Measurements from ENCODE around the gene ZNF69. TPM values are rescaled to one million over a fixed set of nuclear protein-coding genes. Genes with fewer than 3 reads are reported as not detected.

The ZNF69 gene
- total and polyA plus RNA-seq, 2 of the 13 experiments (the other 11 are each of a cell fraction or from before 2014, with no cell fraction given): 9.6 to 21.0 TPM

DNA sequence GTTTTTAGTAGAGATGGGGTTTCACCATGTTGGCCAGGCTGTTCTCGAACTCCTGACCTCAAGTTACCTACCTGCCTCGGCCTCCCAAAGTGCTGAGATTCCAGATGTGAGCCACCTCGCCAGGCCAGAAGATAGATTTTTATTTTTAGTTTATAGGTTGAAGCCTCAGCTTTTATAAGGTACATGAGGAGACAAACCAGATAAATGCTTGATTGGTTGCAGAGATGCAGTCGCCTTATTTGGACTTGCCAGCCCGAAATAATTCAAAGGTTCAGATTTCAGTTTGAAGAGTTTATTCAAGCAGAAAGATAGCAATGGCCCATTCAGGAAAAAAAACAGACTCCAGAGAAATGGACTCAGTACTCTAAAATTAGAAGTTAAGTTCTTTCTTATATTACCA, 3.1 kb downstream of the ZNF69 start (continued):
- TF ChIP-seq PAXIP1 (CRISPR knock-in tag; conservative IDR thresholded peaks at IDR 0.05) (no peak), TBX3 (IDR thresholded peaks at IDR 0.05; ENCODE audit: borderline replicate concordance) (no peak), ZNF563 (CRISPR knock-in tag; IDR thresholded peaks at IDR 0.05) (no peak), HMG20A (CRISPR knock-in tag; IDR thresholded peaks at IDR 0.05; ENCODE audit: borderline replicate concordance) (no peak), MBD4 (IDR thresholded peaks at IDR 0.05; ENCODE audit: borderline replicate concordance, low read length) (no peak), CBX1 (IDR thresholded peaks at IDR 0.05; ENCODE audit: low read depth) (no peak), XBP1 (CRISPR knock-in tag; IDR thresholded peaks at IDR 0.05) (no peak)
- TF ChIP-seq, protein P1, sequence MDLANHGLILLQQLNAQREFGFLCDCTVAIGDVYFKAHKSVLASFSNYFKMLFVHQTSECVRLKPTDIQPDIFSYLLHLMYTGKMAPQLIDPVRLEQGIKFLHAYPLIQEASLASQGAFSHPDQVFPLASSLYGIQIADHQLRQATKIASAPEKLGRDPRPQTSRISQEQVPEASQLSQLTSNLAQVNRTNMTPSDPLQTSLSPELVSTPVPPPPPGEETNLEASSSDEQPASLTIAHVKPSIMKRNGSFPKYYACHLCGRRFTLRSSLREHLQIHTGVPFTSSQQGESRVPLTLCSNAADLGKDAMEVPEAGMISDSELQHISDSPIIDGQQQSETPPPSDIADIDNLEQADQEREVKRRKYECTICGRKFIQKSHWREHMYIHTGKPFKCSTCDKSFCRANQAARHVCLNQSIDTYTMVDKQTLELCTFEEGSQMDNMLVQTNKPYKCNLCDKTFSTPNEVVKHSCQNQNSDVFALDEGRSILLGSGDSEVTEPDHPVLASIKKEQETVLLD (CRISPR knock-in tag; IDR thresholded peaks at IDR 0.05; ENCODE audit: low read depth): no peak

- FAIRE-seq (no peak), DNase-seq (ENCODE audit: low spot score) (no peak), ATAC-seq (no peak)
- BruUV-seq (replicated peaks): TSS peak; percentile 1
- Histone ChIP-seq H3K4me1 (ENCODE audit: insufficient read depth, low read length) (peaks cover 33% of the 10 kb centered on the region), H3K27ac (ENCODE audit: extremely low read length, insufficient read depth, low read length) (no peak overlapping the region), H3K79me2 (ENCODE audit: insufficient read depth, low read length) (peaks cover 31% of the 10 kb centered on the region), H2AFZ (ENCODE audit: low read length) (no peak overlapping the region), H3K27me3 (ENCODE audit: control insufficient read depth in 1 of 2, insufficient read depth in 2 of 2, low read length in 2 of 2) (no peaks in the 10 kb centered on the region), H3K9me3 (ENCODE audit: low read length) (no peaks in the 10 kb centered on the region), H3K4me2 (ENCODE audit: low read depth, low read length) (no peak overlapping the region), H3K4me3 (replicated peaks in 1 of 3; ENCODE audit: insufficient read depth in 1 of 3, low read depth in 2 of 3, low read length in 3 of 3) (no peak overlapping the region), H3K9ac (ENCODE audit: insufficient read depth, low read depth, low read length) (no peak overlapping the region), H4K20me1 (ENCODE audit: insufficient read depth, low read length) (no peaks in the 10 kb centered on the region), H3K36me3 (replicated peaks in 1 of 2; ENCODE audit: control insufficient read depth in 1 of 2, insufficient read depth in 2 of 2, low read length in 2 of 2) (peaks cover 1 to 12% of the 10 kb centered on the region in 2 experiments; a peak in 4 of 5 replicates)
- intact Hi-C loops (cut with micrococcal nuclease; ENCODE audit: unreplicated experiment) (no loop called here), in situ Hi-C loops (cut with HindIII; ENCODE audit: extremely low pct_ligation_motif_present, low pct_unique_long_range_greater_than_20kb) (no loop called here)
- ChIA-PET POLR2A (no interaction called here), CTCF (ENCODE audit: low intra/inter-chr PET ratio, low total read pairs) (no interaction called here)
- 96% methylated on average over 6 of the region's 6 CpGs for WGBS (ENCODE audit: low lambda C conversion rate)
- no peak for TF ChIP-seq DNMT1 (CRISPR knock-in tag; IDR thresholded peaks at IDR 0.05)
- TF ChIP-seq EHMT2 (IDR thresholded peaks at IDR 0.05; ENCODE audit: borderline replicate concordance, low read depth, low read length): no peak
- TF ChIP-seq BRCA1 (CRISPR knock-in tag; IDR thresholded peaks at IDR 0.05): no peak
- TF ChIP-seq PTBP1 (IDR thresholded peaks at IDR 0.05; ENCODE audit: low read depth, low read length, poor library complexity, severe bottlenecking): no peak
- no peak for TF ChIP-seq ZNF674 (CRISPR knock-in tag; IDR thresholded peaks at IDR 0.05; ENCODE audit: low read depth)
- no peak for TF ChIP-seq ZNF160 (CRISPR knock-in tag; IDR thresholded peaks at IDR 0.05)
- TF ChIP-seq, protein P2, sequence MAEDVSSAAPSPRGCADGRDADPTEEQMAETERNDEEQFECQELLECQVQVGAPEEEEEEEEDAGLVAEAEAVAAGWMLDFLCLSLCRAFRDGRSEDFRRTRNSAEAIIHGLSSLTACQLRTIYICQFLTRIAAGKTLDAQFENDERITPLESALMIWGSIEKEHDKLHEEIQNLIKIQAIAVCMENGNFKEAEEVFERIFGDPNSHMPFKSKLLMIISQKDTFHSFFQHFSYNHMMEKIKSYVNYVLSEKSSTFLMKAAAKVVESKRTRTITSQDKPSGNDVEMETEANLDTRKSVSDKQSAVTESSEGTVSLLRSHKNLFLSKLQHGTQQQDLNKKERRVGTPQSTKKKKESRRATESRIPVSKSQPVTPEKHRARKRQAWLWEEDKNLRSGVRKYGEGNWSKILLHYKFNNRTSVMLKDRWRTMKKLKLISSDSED (CRISPR knock-in tag; IDR thresholded peaks at IDR 0.05): no peak
- no peak for TF ChIP-seq ZNF414 (CRISPR knock-in tag; IDR thresholded peaks at IDR 0.05)
- no peak for TF ChIP-seq ZNF343 (CRISPR knock-in tag; IDR thresholded peaks at IDR 0.05)
- no peak for TF ChIP-seq ZFP36L1 (CRISPR knock-in tag; IDR thresholded peaks at IDR 0.05)
- no peak for TF ChIP-seq KLF16 (CRISPR knock-in tag; IDR thresholded peaks at IDR 0.05)
Measured at GRCh38 chr19:11894851-11895250, 7.3 kb downstream of the ZNF69 start.
